HG03575 (cell line): ENCODE measurements around the gene ZNF117.
"Not testable (repeated sequence)": the region's sequence is repeated elsewhere in the genome, so short reads cannot be mapped to it uniquely, and the experiment has no call there.

Experiments
- ATAC-seq: cut with Tn5 transposase; IDR thresholded peaks from one replicate; pipeline ENCODE4 v1.9.1; 2021; ENCODE audit not compliant: unreplicated experiment, insufficient number of reproducible peaks, low FRiP score; ENCODE audit errors: extremely low read depth

ZNF117 gene

DNA sequence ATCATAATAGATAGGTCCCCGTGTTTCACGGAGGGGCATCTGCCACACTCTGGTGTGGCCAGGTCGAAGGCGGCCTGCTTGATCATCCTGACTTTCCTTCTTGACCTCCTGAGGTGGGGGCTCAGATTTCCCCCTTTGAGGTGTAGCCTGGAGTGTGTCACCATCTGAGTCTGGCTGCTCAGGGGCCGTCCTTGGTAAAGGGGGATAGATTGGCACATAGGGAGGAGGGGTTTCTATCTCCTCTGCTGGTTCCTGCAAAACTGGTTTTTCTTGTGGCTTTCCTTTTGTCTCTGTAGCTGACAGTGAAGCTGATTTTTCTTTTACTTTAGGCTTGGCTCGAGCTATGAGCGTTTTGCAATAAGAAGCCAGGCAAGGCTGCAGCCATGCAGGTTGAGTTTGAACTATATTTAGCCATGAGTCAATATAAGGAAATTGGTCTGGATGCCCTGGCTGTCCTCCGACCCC, 7.1 kb upstream of the ZNF117 start:
- ATAC-seq: no peak

DNA sequence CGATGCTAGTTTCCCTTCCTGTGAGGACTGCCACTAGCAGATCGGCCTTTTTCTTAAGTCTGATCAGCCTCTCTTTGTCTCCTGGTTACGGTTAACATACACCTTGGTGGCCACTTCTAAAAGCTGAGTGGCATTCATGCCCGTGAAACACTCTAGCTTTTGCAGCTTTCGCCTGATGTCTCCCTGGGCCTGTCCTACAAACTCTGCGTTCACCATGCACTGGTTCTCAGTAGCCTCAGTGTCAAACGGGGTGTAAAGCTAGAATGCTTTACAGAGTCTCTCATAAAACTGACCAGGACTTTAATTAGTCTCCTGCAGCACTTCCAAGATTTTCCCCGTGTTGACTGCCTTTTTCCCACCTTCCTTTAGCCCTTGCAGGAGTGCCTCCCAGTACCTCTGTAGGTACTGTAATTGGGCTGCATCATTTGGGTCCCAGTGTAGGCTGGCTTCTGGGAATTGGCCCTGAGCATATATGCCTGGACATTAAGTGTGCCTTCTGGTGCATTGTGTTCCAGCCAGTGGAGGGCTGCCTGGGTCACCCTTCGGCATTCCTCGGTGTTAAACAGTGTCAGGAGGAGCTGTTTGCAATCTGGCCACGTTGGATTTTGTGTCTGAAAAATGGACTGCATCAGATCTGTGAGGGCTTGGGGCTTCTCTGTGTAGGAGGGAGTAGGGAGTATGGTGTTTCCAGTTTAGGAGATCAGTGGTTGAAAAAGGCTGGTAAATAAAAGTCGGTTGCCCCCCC, 6.5 kb upstream of the ZNF117 start:
- ATAC-seq: no peak

DNA sequence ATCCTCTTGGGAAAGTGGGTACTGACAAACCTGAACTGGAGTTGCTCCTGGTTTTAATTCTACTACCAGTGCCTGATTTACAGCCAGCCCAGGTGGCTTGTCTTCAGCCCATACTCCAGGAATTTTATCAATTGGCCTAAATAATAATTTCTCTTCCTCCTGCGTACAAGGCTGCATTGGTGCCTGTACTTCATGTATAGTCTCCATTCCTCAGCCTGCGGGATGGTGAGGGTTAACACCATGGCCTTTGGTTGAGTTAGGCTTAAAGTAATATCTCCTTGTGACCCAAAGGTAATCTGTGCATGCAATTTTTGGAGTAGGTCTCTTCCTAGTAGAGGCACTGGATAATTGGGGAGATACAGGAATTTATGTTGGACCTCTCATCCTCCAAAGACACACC, 5.5 kb upstream of the ZNF117 start:
- no peak for ATAC-seq

DNA sequence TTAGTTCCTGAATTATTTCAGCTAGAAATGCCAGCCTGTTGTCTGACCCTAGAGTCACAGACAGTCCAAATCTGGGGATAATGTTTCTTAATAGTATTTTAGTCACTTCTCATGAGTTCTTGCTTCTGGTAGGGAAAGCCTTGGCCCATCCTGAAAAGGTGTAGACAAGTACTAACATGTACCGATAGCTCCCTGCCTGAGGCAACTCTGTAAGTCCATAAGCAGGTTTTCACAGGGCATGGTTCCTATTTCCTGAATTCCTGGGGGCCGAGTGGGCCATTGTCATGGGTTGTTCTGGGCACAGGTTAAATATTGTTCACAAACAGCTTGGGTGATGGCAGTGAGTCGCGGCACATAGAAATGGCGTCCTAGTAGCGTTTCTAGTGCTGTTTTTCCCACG, 3.1 kb upstream of the ZNF117 start:
- no peak for ATAC-seq

DNA sequence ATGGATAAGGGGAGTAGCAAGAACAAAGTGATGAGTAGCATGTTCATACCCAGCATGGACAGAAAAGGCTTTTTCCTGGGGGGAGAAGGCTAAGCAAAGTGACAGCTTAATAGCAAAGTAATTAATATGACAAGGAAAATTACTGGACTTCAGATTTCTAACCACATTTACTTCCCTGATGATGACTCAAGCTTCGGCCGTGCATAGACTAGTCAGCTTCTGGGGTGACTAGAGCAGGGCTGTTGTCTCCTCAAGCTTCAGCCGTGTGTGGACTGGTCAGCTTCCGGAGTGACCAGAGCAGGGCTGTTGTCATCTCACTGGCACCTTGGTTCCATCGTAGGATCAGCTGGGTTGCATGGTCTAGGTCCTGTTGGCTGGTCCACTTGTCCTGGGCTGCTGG, 2.1 kb upstream of the ZNF117 start:
- ATAC-seq: no peak

DNA sequence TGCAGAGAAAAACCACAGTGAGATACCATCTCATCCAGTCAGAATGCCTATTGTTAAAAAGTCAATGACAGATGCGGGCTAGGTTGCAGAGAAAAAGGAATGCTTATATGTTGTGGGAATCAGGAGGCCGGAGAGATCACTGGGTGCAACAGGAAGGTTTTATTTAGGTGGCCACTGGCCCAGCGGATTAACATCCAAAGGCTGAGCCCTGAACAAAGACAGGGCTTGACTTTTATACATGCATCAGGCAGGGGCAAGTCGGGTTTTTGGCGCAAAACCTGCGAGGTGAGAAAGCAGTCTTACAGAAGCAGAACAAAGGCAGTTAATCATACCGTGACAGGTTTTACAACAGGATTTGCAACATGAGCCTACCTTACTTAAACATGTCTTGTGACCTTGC, 620 bp downstream of the ZNF117 start:
- no peak for ATAC-seq

DNA sequence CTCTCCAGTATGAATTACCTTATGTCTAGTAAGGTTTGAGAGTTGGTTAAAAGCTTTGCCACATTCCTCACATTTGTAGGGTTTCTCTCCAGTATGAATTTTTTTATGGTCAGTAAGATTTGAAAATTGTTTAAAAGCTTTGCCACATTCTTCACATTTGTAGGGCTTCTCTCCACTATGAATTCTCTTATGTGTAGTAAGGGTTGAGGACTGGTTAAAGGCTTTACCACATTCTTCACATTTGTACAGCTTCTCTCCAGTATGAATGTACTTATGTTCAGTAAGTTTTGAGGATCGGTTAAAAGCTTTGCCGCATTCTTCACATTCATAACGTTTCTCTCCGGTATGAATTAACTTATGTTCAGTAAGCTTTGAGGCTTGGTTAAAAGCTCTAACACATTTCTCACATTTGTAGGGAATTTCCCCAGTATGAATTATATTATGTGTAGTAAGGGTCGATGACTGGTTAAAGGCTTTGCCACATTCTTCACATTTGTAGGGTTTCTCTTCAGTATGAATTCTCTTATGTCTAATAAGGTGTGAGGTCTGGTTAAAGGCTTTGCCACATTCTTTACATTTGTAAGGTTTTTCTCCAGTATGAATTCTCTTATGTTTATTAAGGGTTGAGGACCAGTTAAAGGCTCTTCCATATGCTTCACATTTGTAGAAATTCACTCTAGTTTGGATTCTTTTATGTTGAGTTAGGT, 12.2 kb downstream of the ZNF117 start:
- ATAC-seq: no peak

DNA sequence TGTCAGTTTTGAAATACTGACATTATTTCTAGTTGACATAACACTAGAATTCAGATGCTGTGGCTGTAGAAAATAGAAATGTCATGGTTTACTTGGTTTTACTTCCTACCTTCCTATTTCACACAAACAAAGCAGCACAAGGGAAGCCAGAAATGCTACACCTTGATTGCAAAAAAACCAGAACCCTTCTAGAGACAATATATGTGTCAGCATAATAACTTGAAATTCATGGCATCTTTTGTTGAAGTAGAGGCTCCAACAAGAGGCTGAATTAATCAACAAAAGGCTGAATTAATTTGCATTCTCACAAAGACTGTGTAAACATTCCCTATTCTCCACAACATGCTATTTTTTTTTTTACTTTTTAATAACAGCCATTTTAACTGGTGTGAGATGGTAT, 25.2 kb downstream of the ZNF117 start:
- no peak for ATAC-seq

DNA sequence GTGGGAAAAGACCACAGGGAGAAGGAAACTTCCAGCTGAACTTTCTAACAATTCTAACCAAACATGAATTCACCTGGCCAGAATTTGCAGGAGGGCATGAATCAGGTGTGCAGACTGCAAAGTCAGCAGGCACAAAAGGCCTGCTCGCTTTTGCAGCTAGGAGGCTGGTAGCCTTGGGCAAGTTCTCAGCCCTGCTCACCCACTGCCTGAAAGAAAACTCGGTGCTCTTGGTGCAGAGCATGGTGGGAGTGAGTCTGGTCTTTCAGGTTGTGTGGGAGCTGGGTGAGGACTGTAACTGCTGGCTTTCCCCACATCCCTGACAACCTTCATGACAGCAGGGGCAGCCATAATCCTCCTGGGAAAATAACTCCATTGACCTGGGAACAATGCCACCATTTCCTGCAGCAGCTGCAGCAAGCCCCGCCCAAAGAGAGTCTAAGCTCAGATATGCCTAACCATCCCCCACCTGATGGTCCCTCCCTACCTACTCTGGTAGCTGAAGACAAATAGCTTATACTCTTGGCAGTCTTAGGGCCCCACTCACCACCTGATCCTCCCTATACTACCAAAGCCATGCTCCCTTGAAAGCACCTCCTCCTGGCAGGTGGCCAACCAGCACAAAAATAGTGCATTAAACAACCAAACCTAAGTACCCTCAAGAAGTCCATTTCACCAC, 31.6 kb downstream of the ZNF117 start:
- no peak for ATAC-seq

DNA sequence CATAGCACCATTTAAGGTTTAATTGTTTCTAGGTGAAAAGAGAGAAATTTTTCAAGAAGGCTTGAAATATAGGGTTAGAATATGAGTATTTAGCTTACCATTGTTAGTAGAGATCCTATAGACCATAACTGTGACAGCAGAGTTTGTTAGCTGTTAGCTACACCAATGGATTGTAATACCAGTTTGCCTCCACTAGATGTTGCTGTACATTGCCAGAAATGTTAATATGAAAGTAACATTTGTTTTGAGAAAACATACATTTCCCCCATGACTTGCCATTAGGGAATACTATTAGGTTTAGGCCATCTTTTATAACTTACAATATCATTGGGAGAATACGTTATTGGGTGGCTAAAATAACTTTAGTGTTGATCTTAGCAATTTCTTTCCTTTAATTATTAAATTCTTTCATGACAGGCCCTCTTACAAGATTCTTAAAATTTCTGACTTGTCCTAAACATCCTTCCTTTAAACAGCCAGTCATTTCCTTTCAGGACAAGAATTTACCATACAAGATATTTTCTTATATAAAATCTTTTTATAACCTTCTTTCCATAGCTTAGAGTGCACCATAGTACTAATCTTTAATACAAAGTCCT, 39.5 kb downstream of the ZNF117 start:
- ATAC-seq: no peak

DNA sequence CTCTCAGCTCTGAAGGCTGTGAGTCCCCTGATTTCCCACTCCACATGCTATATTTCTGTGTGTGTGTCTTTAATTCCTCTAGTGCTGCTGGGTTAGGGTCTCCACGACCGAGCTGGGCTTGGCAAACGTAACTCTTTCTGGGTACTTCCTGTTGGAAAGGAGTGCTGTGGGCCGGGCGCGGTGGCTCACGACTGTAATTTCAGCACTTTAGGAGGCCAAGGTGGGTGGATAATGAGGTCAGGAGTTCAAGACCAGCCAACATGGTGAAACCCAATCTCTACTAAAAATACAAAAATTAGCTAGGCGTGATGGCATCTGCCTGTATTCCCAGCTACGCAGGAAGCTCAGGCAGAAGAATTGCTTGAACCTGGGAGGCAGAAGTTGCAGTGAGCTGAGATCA, 40.2 kb downstream of the ZNF117 start:
- not testable (repeated sequence) for ATAC-seq

DNA sequence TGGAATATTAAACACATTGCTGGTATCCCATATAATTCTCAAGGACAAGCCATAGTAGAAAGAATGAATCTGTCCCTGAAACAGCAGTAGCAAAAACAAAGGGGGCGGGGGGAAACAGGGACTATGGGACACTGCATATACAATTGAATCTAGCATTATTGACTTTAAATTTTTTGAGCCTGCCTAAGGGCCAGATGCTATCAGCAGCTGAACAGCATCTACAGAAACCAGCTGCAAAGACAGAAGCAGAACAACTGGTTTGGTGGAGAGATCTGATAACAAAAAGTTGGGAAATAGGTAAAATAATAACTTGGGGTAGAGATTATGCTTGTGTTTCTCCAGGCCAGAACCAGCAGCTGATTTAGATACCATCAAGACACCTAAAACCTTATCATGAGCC, 42.1 kb downstream of the ZNF117 start:
- ATAC-seq: not testable (repeated sequence)

DNA sequence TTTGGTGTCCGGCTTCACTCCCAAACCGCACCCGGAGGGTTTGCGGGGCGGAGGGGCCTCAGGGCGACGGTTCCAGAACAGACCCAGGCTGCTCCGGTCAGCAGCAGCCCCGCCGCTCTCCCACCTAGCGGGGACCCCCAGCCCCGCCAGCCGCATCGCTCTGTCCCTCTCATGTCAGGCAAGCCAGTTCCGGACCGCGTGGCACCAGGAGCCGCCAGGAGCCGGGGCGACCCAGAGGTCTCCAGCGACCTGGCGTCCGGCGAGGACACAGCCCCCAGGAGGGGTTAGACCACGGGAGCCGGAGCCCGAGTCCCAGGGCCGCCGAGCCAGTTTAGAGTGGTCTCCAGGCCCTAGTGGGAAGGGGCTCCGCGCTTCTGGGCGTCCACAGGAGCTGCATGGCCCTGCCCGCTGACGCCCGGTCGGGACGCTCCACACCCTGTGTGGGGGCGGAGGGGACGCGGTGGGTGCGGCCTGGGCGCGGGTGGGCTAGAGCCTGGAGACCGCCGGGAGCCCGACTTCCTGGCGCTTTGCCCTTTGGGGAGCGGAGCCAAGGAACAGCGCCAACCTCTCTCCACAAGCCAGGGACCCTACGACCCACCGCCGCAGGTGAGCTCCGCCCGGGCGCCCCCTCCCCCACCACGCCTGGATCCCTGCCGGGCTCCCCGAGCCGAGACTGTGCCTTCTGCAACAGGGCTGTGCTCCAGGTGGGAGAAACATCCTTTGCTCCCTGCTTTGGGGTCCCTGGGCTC, 43.4 kb downstream of the ZNF117 start:
- ATAC-seq: no peak

DNA sequence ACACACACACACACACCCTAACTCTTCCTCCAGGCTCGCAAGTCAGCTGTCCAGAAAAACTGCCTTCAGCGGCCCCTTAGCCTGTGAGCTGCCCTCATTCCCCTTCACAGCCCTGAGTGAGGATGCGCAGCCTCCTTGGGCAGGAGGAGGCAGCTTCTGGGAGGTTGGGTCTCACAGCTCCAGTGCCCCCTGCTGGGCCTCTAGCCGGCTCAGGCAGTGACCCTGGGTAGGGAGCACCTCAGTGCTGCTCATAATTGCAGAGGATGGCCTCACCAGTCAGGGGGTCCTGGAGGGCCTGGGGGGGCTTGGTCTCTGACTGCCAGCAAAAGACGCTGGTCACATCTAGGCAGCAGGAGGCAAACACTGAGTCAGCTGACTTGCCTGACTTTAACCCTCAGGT, 44.1 kb downstream of the ZNF117 start:
- ATAC-seq: no peak

DNA sequence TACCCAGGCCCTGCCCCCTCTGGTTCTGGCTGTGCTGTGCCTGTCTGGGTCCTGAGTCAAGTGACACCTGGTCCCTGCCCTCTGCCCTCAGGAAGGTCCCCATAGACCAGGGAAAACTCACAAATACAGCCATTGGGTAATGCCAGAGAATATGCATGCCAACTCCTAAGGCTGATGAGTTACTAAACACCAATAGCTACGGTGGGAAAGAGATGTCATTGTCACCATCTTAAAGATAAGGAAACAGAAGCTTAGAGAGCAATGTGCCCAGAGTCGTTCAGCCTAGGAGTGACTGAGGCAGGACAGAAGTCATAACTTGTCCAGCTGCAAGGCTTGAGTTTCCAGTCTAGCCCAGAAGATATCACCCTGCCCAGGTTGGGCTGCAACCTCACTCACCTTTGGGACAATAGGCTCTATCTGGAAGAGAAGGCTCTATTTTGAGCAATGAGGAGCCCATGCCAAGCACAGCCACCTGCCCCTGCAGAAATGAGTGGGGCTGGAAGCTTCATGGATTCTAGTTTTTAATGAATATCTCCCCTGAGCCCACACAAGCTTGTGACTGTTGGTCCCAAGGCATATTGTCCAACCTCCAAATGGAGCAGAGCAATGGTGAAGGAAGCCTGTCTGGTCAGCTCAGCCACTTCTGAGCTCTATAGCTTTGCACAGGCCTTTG, 45.2 kb downstream of the ZNF117 start:
- ATAC-seq: no peak

DNA sequence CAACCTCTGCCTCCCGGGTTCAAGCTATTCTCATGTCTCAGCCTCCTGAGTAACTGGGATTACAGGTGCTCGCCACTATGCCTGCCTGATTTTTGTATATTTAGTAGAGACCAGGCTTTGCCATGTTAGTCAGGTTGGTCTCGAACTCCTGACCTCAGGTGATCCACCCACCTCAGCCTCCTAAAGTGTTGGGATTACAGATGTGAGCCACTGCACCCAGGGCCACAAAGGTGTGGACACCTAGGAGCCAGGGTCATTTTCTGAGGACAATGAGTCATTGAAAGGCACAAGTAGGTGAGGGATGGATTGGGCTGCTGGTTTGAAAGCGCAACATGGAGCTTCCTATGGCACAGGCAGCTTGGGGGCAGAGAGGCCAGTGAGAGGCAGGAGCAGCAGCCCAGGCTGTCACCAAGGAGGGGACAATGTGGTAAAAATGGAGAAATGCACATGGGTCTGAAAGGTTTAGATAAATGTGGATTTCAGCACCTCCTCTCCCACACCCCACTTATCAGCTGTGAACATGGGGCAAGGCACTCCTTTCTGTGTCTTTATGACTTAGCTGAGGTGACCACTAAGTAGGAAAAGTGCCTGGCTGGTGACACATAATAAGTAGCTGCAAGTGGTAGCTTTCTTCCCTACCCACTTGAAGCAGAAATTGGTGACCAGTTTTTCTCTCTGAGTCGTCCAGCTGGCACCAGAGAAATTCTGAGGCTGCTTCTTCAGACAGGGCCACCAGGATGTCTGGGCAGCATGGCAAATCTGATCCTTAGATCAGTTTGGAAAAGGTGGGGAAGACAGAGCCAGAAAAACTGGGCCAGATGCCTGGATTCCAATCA, 46.0 kb downstream of the ZNF117 start:
- not testable (repeated sequence) for ATAC-seq

DNA sequence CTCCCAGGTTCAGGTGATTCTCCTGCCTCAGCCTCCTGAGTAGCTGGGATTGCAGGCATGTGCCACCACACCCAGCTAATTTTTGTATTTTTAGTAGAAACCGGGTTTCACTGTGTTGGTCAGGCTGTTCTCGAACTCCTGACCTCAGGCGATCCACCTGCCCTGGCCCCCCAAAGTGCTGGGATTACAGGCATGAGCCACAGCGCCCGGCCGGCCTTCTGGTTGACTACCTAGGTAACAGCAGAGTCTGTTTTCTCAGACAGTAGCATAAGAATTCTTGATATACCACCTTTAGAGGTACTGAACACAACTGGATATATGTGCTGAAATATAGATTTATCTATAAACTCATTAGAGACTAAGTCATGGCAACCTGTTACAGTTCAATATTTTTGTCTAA, 50.8 kb downstream of the ZNF117 start:
- not testable (repeated sequence) for ATAC-seq

DNA sequence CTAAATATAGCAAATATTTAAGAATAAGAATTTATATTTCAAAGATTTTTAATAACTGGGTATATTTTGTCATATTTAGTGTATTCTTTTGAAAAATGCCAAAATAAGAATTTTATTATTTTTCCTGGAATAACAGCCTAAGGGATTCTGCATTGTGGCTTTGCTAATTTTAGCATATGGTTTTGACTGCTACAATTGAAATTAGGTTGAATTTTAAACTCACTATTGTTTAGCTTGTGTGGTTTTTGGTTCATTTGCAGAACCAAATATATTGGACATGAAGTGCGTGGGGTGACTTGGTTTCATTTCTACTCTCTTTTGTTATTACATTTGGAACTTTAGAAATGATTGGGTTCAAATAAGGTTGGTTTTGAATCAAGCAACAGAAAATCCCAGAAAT, 52.3 kb downstream of the ZNF117 start:
- ATAC-seq: no peak
